NCI-H2107 (cell line): ENCODE results near the gene MET.
"Not testable (repeated sequence)": the region's sequence is repeated elsewhere in the genome, so short reads cannot be mapped to it uniquely, and the experiment has no call there.

ENCODE experiments used
- DNase-seq: peaks from one replicate; lab custom pipeline; 2025; lab: John Stamatoyannopoulos, UW

The MET gene

DNA sequence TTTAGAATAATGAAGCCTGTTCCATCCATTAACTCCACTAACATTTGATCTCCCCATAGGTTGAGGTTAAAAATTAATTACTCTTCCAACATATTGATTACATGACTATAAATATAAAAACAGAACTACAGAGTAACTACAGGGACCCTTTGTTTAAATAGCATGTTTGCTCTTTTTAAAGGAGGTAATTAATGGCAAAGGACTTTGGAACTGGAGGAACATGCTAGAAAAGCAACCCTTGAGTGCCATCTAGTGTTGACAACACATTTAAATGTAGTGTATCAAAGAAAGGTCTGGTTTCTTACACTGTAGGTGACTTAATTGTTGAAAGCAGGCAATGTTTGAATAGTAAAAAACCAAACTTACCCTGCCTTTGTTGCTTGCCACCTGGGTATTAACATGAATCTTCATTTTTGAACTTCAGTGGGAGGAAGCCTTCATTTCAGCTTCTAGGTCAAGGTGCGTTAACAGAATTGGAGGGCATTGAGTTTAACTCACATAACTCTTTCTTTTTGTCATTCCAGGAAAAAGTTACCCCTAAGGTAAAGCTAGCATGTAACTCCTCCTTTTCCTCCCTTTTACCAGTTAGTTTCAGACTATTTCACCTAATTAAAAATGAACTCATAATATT is 137.8 kb downstream of the MET start:
- DNase-seq, result peak; percentile 46

- no peak for DNase-seq
These were observed 138.5 kb downstream of the MET start for GRCh38 chr7:116810267-116811116.

- no peak for DNase-seq
These were observed 139.8 kb downstream of the MET start for GRCh38 chr7:116811768-116812167.

DNA sequence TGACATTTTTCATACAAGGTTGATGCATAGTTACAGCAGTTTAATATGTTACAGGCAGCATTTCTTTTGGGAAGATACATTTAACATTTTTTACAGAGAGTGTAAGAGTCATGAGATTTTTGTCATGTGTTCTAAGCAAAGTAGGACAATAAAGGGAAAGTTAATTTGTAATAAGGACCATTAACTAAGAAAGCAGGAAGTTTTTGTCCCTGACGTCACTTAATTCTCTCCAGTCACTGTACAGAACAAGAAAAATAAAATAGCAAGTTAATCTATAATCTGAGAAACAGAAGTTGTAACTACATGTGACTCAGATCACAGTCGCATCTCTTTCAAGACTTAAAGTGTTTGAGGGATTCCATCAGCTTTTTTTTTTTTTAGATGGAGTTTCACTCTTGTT is 140.9 kb downstream of the MET start:
- no peak for DNase-seq

DNA sequence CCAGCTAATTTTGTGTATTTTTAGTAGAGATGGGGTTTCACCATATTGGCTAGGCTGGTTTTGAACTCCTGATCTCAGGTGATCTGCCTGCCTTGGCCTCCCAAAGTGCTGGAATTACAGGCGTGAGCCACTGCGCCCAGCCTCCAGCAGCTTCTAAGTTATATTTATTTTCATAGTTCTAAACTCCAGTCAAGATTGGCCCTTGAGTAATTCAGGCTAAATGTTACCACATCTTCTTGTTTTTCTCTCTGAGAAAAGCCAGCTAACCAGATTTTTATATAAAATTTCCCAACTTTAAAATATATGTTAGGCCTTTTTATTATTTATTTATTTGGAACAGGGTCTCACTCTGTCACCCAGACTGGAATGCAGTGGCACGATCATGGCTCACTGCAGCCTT is 141.4 kb downstream of the MET start:
- DNase-seq, result not testable (repeated sequence)

- no peak for DNase-seq
These were observed 143.0 kb downstream of the MET start for GRCh38 chr7:116815041-116815440.

DNA sequence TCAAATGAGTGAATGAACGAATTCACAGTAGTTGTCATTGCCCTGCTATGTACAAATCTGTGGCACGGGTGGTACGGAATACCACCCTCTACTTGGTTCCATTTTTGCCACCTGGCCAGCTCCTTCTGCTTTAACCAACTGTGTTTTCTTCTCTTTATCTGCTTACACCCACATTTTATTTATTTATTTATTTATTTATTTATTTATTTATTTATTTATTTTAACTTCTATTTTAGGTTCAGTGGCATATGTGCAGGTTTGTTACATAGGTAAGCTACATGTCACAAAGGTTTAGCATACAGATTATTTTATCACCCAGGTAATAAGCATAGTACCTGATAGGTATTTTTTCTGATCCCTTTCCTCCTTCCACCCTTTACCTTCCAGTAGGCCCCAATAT is 148.2 kb downstream of the MET start:
- no peak for DNase-seq

DNA sequence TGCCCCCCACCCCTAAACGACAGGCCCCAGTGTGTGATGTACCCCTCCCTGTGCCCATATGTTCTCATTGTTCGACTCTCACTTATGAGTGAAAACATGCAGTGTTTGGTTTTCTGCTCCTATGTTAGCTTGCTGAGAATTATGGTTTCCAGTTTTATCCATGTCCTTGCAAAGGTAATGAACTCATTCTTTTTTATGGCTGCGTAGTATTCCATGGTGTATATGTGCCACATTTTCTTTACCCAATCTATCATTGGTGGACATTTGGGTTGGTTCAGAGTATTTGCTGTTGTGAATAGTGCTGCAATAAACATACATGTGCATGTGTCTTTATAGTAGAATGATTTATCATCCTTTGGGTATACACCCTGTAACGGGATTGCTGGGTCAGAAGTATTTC is 149.7 kb downstream of the MET start:
- not testable (repeated sequence) for DNase-seq

DNA sequence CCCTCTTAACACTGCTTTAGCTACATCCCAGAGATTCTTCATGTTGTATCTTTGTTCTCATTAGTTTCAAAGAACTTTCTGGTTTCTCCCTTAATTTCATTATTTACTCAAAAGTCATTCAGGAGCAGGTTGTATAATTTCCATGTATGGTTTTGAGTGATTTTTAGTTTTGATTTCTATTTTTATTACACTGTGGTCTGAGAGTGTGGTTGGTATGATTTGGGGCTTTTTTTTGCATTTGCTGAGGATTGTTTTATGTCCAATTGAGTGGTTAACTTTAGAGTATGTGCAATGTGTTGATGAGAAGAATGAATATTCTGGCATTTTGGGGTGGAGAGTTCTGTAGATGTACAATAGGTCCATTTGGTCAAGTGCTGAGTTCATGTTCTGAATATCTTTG is 152.5 kb downstream of the MET start:
- DNase-seq, result no peak

GRCh38 chr7:116828281-116828680 is 156.3 kb downstream of the MET start:
- no peak for DNase-seq

- no peak for DNase-seq
These were observed 157.0 kb downstream of the MET start for GRCh38 chr7:116829041-116829440.

DNA sequence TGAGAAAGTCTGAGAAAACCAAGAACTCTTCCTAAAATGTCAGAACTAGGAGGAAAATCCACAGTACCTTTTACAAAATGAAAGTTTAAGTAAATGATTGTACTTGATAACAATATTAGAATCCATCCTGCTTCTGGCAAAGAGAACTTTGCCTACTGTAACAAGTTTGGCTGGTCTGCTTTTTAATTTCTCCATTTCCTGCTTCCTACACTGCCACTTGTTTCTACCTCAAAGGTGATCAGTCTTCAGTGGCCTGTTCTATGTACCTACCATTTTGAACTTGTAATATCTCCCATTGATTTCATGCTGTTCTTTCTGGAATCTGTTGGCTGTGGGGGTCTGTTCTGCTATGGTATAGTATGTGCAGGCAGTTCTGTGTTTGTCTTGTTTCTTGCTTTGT is 157.5 kb downstream of the MET start:
- no peak for DNase-seq

- DNase-seq, result no peak
These were observed 160.7 kb downstream of the MET start for GRCh38 chr7:116832692-116833091.

DNA sequence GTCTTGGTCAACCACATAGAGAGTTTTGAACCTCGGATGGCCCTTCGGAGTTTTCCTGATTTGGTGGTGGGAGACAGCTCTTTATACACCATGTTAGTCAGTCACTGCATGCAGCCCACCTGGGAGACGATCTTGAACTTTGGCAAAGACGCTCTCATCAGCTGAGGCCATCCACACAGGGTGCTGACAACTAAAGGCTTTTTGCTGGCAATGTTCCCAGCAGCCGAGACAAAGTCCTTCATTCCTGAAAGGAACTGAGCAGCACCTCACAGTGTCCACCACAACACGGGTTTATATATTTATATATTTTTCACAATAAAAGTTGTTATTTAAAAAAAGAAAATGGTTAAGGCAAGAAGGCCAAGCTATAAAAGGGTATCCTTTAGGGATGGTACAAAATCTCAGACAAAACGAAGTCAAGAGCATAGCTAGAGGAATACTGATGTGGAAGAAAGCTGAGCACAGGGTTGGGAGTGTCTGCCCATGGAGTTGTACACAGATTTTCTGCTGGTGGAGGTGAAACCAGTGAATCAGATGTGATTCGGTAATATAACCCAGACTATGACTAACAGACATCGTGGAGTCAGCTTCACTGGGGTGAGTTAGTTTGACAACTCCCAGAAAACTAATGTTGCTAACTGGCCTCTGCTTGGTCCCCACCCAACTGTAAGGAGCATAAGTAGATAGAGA is 163.0 kb downstream of the MET start:
- no peak for DNase-seq

- no peak for DNase-seq
These were observed 164.1 kb downstream of the MET start for GRCh38 chr7:116836048-116836447.

- DNase-seq, result no peak
These were observed 164.9 kb downstream of the MET start for GRCh38 chr7:116836911-116837310.

DNA sequence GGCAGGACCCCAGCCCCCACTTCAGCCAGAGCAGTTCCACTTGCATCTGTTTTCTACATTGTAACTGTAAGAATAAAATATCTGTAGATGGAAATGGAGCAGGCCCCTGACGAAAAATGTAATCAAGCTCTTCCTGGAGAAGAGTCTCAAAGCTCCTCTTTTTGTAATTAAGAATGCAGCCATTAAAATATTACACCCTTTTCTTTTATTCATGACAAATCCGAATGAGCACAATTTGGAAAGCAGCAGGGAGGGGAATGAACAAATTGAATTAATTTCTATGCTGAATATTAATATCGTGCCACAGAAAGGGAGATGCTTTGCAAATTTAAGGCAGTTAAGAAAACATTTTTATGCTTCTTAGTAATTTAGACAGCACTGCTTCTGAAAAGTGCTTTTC is 165.6 kb downstream of the MET start:
- no peak for DNase-seq

DNA sequence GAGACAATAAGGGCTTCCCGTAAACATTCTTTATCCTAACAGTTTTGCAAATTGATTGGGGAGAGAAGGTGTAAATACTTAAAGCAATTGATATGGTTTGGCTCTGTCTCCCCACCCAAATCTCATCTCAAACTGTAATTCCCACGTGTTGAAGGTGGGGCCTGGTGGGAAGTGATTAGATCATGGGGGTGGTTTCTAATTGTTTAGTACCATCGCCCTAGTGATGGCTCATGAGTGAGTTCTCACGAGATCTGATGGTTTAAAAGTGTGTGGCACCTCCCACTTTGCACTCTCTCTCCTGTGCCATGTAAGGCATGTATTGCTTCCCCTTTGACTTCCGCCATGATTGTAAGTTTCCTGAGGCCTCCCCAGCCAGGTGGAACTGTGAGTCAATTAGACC is 168.3 kb downstream of the MET start:
- no peak for DNase-seq

DNA sequence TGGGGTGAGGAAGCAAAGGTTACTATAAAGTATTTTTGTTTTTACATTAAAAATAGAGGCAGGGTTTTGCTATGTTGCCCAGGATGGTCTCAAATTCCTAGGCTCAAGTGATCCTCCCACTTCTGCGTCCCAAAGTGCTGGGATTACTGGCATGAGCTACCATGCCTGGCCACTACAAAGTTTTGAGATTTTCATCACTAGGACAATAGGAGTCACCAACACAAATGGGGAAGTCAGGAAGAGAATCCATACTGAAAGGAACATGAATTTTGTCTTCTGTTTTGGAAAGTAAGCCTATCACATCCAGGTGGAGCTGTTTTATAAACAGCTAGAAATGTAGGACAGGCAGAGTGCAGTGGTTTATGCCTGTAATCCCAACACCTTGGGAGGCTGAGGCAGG is 170.4 kb downstream of the MET start:
- DNase-seq, result no peak

DNA sequence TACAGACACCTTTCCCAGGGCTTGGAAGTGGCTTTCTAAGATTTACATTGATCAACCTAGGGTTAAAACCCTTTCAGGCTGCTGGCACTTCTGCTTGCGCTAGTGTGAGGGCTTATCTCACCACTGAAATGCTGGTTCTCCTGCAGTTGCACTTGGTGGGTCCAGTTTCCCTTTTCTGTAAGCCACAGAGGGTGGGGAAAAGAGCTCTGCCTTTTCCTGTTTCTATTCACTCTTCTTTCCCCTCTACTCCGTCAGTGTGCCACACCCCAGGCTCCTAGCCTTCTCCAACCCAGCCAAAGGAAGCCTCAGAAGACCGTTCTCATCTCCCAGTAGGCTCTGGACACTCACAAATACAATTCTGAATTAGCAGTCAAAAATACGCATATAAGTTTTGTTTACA is 171.4 kb downstream of the MET start:
- DNase-seq, result no peak
